Measurements from ENCODE around the gene CR1L.
"Not testable (repeated sequence)": the region's sequence is repeated elsewhere in the genome, so short reads cannot be mapped to it uniquely, and the experiment has no call there.

The CR1L gene

GRCh38 chr1:207682872-207683434 is 38.0 kb downstream of the CR1L start:
- DNase-seq (ENCODE audit: low read depth in 2 of 2): not testable (repeated sequence)

- DNase-seq (ENCODE audit: low read depth in 2 of 2): not testable (repeated sequence)
Measured at GRCh38 chr1:207690551-207690950, 45.6 kb downstream of the CR1L start.

DNA sequence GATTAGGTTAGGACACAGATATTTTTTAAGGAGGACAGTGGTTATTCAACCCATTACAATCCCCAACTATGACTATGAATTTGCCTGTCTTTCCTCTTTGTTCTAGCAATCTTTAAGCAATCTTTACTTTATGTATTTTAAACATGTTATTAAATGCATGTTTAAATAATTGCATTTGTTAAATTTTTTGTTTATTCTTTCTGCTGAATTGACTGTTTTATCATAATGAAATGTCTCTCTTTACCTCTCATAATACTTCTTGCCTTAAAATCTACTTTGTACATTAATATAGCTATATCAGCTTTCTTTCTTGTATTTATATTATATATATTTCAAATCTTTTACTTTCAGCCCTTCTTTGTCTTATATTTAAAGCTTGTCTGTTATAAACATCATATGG is 46.1 kb downstream of the CR1L start:
- DNase-seq (ENCODE audit: low read depth in 2 of 2): no peak

- DNase-seq (ENCODE audit: low read depth in 2 of 2): no peak
Measured at GRCh38 chr1:207691841-207692240, 46.9 kb downstream of the CR1L start.

- not testable (repeated sequence) for DNase-seq (ENCODE audit: low read depth in 2 of 2)
Measured at GRCh38 chr1:207692291-207692690, 47.4 kb downstream of the CR1L start.

DNA sequence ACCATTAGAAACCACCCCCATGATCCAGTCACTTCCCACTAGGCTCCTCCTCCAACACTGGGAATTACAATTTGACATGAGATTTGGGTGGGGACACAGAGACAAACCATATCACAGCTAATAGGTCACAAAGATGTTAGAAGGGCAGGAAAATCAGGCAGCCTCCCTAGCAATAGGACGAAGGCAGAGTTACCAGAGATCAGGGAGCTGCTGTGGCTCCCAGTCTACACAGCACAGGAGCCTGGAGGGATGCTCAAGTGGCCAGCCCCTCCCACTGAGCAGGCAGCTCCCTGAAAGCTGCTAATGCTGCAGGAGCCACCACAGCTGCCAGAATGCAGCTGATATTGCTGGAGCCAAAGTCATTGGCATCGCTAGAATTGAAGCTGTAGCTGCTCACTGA is 51.0 kb downstream of the CR1L start:
- DNase-seq (ENCODE audit: low read depth in 2 of 2): no peak

DNA sequence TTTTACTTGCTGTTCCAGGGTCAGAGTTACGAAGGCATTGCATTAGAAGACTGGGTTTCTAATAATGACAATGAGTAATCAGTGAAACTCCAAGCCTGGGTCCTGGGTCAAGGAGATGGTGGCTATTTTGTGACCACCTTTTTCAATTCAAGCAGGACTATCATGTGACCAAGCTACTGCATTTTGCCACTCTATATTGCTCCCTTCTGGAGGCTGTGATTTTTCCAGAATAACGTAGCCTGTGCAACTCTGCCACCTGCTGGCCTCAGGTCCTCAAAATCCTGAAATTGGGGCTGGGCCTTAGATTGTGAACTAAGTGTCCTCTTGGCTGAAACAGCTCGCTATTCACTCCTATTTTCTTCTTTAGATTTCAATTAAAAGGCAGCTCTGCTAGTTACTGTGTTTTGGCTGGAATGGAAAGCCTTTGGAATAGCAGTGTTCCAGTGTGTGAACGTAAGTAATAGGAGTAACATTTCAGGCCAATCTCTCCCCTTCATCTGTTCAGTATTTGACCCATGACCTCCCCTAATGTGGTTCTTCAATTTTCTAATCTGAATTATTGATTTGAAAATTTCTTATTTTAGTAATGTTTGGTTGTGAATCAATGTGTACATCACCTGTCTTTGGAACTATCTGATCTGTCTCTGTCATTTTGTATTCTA is 54.0 kb downstream of the CR1L start:
- DNase-seq (ENCODE audit: low read depth in 2 of 2): no peak

GRCh38 chr1:207702317-207702716 is 57.4 kb downstream of the CR1L start:
- DNase-seq (ENCODE audit: low read depth in 2 of 2): no peak

DNA sequence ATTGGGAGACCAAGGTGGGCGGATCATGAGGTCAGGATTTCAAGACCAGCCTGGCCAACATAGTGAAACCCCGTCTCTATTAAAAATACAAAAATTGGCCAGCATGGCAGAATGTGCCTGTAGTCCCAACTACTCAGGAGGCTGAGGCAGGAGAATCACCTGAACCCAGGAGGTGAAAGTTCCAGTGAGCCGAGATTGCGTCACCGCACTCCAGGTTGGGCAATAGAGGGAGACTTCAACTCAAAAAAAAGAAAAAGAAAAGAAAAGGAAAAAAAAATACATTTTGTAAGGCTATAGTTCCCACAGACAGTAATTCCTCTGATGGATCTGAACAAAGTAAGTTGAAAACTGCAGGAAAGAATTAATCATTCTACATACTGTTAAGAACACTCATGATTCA is 58.8 kb downstream of the CR1L start:
- DNase-seq (ENCODE audit: low read depth in 2 of 2): no peak

GRCh38 chr1:207708004-207708403 is 63.1 kb downstream of the CR1L start:
- DNase-seq (ENCODE audit: low read depth in 2 of 2): not testable (repeated sequence)

DNA sequence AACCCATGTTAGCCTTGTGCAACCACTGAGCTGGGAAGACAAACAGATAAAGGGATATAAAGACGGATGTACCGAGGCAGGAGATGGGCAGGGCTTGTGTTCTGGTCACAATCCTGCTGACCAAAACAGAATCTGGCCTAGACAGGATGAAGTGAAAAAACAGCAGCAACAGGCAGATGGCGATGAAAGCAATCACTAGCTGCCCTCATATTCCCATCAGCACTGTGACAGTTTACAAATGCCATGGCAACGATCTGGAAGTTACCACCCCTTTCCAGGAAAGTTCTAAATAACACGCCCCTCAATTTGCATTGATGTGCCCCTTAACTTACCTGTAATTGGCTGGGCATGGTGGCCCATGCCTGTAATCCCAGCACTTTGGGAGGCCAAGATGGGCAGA is 66.4 kb downstream of the CR1L start:
- no peak for DNase-seq (ENCODE audit: low read depth in 2 of 2)

GRCh38 chr1:207712701-207713100 is 67.8 kb downstream of the CR1L start:
- not testable (repeated sequence) for DNase-seq (ENCODE audit: low read depth in 2 of 2)

DNA sequence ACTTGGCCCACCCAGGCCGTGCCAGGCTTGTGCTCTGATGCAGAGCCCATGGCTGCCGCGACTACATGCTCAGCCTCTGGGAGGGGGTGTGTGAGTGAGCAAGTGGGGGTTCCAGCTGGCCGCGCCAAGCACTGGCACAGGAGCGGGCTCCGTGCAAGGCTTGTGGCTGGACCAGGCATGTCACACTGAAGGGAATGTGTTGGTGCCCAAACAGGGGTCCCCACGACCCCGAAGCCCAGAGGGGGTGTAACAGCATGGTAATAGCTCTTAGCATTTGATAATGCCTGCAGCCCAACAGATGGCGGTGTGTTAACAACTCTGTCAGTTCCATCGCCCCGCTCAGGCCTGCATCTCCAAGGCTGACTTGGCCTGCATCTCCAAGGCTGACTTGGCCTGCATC is 68.6 kb downstream of the CR1L start:
- no peak for DNase-seq (ENCODE audit: low read depth in 2 of 2)

DNA sequence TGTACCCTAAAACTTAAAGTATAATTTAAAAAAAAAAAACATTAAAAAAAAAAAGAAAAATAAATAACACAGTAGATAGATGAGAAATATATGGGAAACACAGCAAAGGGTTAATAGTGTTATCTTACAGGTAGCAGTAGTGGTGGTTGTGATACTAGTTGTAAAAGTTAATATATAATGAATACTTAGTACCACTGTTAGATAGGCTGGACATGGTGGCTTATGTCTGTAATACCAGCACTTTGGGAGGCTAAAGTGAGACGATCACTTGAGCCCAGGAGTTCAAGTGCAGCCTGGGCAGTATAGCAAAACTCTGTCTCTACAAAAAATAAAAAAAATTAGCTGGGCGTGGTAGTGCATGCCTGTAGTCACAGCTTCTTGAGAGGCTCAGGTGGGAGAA is 74.3 kb downstream of the CR1L start:
- no peak for DNase-seq (ENCODE audit: low read depth in 2 of 2)

DNA sequence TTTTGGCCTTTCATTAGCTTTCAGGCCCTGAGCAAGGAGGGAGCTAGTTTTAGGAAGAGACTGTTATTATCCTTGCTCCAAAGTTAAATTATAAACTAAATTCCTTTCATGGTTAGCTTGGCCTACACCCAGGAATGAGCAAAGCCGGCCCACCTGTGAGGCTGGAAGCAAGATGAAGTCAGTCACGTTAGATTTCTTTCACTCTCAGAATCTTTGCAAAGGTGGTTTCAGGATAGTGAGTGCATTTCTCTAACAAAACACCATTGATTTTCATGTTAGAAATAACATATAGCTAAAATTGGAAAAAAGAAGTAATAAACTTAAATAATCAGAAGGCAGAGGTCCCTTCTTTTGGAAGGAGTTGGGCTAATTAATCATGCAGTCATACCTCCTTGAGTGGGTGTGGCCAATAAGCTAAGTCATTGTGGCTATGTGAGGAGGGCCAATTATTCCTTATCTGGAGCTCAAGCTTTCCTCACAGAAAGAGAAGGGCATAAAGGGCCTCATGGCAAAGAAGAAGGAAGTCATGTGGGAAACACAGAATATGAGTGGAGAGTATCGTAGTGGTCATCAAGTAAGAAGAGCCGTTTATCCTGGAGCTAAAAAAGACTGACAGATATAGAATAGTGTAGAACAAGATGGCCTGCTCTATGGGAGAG is 83.4 kb downstream of the CR1L start:
- not testable (repeated sequence) for DNase-seq (ENCODE audit: low read depth in 2 of 2)

- DNase-seq (ENCODE audit: low read depth in 2 of 2): not testable (repeated sequence)
Measured at GRCh38 chr1:207737503-207738157, 92.7 kb downstream of the CR1L start.

DNA sequence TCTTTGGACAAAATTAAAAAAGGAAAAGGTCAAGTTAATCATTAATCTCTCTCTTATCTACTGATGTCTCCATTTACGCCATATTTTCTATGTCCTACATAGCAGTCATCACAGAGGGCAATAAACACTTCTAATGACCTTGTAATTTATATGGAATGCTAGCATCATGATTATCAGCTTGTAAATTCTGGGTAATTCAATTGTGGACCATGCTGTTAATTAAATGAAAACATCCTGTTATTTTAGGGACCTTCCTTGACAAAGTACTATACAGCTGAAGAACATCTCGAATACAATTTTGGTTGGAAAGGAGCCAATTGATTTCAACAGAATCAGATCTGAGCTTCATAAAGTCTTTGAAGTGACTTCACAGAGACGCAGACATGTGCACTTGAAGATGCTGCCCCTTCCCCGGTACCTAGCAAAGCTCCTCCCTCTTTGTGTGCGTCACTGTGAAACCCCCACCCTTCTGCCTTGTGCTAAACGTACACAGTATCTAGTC is 93.3 kb downstream of the CR1L start:
- DNase-seq (ENCODE audit: low read depth in 2 of 2): not testable (repeated sequence)

- DNase-seq (ENCODE audit: low read depth in 2 of 2): no peak
Measured at GRCh38 chr1:207740207-207740606, 95.3 kb downstream of the CR1L start.

GRCh38 chr1:207742850-207743555 is 98.1 kb downstream of the CR1L start:
- DNase-seq (ENCODE audit: low read depth in 2 of 2): no peak

GRCh38 chr1:207744000-207744534 is 99.1 kb downstream of the CR1L start:
- DNase-seq (ENCODE audit: low read depth in 2 of 2): no peak

DNA sequence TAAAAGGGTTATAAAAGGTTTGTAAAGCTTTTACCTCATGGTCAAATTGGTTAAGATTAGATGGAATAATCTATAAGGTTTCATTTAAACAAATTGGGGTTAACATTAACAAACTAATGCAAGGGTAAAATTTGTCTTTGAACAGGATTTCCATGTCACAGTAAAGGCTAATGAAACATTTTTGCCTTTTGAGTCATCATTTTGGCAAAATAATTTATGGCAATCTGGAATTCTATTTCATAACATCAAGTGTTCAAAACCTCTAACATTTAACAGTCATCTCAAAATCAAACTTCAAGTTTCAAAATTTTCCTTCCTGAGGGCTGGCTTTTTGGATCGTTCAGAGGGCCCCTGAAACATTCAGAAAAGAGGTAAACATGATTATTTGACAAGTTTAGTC is 100.4 kb downstream of the CR1L start:
- DNase-seq (ENCODE audit: low read depth in 2 of 2): no peak

All from stimulated activated CD8-positive, alpha-beta memory T cell treated with anti-CD3 and anti-CD28 coated beads, Interleukin-7, amount 100 ng/mL, for 1 hour (primary cell).